H1 (cell line): Measurements from ENCODE around the gene GRXCR2. TPM values are rescaled to one million over a fixed set of nuclear protein-coding genes. Genes with fewer than 3 reads are reported as not detected.

ENCODE experiments used
- ASH2L ChIP-seq: fragments of 200-600, 300-600 bp; sonication (generic); IDR thresholded peaks from one replicate; pipeline ENCODE4 v1.7.1; 2017; ENCODE audit warnings: low read length
- BCL11A ChIP-seq, 2 experiments: IDR thresholded peaks; one replicate each; pipeline ENCODE4 v1.6.1; 2011; ENCODE audit warnings: low read depth in 2 of 2, low read length in 2 of 2, mild to moderate bottlenecking in 2 of 2
- EGR1 ChIP-seq: IDR thresholded peaks from 2 replicates; pipeline ENCODE4 v1.6.1; 2011; ENCODE audit warnings: low read depth, low read length, borderline replicate concordance
- KDM1A ChIP-seq: fragments of 200-600, 300-600 bp; sonication (generic); IDR thresholded peaks from 2 replicates; pipeline ENCODE4 v1.7.1; 2016; ENCODE audit warnings: mild to moderate bottlenecking, low read length, borderline replicate concordance
- KDM4A ChIP-seq: IDR thresholded peaks from one replicate; pipeline ENCODE4 v1.7.1; 2012; ENCODE audit warnings: low read depth, mild to moderate bottlenecking, moderate library complexity, low read length, inconsistent platforms; ENCODE audit not compliant: severe bottlenecking
- MAX ChIP-seq: IDR thresholded peaks from 2 replicates; pipeline ENCODE4 v1.6.1; 2012; ENCODE audit warnings: inconsistent platforms
- POLR2AphosphoS5 ChIP-seq: IDR thresholded peaks from 2 replicates; pipeline ENCODE4 v1.6.1; 2011; ENCODE audit warnings: low read depth, low read length
- RBBP5 ChIP-seq: IDR thresholded peaks from 2 replicates; pipeline ENCODE4 v1.7.1; 2012; ENCODE audit warnings: low read depth, mild to moderate bottlenecking, inconsistent platforms, low read length, moderate library complexity, borderline replicate concordance
- TAF1 ChIP-seq: IDR thresholded peaks from 2 replicates; pipeline ENCODE4 v1.6.1; 2011; ENCODE audit warnings: mild to moderate bottlenecking, low read depth, low read length
- TCF12 ChIP-seq: IDR thresholded peaks from 2 replicates; pipeline ENCODE4 v1.6.1; 2011; ENCODE audit warnings: low read depth, mild to moderate bottlenecking, low read length
- YY1 ChIP-seq: IDR thresholded peaks from 2 replicates; pipeline ENCODE4 v1.6.1; 2011; ENCODE audit warnings: low read depth, mild to moderate bottlenecking, low read length
- polyA plus RNA-seq, 7 experiments: library from polyadenylated mRNA; depleted of rRNA in 3 of 7; stranded (reverse) in 5 of 7; unstranded in 2 of 7; fragments of >200 nt in 5 of 7; fragments of 200-250 nt in 2 of 7; gene quantifications; 1 replicate in 5 of 7; 2 replicates in 1 of 7; 4 replicates in 1 of 7; pipeline versions ENCODE4 v1.2.1 to v1.2.3, GENCODE V29; 2011 to 2013; ENCODE audit warnings: missing spikeins in 2 of 7, mixed read lengths in 2 of 7
- total RNA-seq: library from RNA; stranded (reverse); fragmentation: NEBNext Ultra II Directional; extraction: Animal tissue kit (Norgen Biotek cat#: 25700); gene quantifications from 2 replicates; pipeline ENCODE4 v1.2.1, GENCODE V29; 2021
- TF ChIP-seq, protein P1 (sequence below): fragments of 300-600 bp; sonication (generic); IDR thresholded peaks from 2 replicates; pipeline ENCODE4 v1.7.1; 2012; ENCODE audit warnings: low read length, moderate library complexity, mild to moderate bottlenecking, inconsistent platforms; ENCODE audit not compliant: insufficient replicate concordance

Gene GRXCR2
- total and polyA plus RNA-seq, 2 of the 8 experiments (the other 6 are each of a cell fraction or from before 2014, with no cell fraction given), result not detected

DNA sequence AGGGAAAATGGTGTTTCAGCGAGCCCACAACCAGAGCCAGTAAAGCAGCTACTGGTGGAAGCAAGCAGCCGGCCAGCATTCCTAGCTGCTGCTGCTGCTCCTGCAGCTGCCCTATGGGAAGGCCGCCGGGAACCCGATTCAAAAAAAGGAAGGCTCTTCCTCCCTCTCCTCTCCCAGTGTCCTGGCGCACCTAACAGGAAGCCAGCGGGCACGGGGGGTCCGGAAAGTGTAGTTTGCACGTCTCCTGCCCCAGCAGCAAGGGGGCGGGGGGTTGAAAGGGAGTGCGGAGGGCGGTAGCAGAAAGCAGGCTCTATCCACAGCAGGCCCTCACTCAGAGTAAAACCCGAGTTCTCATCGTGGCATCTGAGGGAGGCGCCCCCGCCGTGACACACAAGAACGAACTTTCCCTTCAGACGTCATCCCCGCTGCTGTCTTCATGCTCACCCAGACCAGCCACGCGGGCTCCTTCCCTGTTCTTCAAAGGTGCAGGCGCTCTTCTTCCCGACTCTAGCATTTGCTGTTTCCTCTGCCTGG lies 16.5 kb downstream of the GRXCR2 start (continued):
- TF ChIP-seq, protein P1, sequence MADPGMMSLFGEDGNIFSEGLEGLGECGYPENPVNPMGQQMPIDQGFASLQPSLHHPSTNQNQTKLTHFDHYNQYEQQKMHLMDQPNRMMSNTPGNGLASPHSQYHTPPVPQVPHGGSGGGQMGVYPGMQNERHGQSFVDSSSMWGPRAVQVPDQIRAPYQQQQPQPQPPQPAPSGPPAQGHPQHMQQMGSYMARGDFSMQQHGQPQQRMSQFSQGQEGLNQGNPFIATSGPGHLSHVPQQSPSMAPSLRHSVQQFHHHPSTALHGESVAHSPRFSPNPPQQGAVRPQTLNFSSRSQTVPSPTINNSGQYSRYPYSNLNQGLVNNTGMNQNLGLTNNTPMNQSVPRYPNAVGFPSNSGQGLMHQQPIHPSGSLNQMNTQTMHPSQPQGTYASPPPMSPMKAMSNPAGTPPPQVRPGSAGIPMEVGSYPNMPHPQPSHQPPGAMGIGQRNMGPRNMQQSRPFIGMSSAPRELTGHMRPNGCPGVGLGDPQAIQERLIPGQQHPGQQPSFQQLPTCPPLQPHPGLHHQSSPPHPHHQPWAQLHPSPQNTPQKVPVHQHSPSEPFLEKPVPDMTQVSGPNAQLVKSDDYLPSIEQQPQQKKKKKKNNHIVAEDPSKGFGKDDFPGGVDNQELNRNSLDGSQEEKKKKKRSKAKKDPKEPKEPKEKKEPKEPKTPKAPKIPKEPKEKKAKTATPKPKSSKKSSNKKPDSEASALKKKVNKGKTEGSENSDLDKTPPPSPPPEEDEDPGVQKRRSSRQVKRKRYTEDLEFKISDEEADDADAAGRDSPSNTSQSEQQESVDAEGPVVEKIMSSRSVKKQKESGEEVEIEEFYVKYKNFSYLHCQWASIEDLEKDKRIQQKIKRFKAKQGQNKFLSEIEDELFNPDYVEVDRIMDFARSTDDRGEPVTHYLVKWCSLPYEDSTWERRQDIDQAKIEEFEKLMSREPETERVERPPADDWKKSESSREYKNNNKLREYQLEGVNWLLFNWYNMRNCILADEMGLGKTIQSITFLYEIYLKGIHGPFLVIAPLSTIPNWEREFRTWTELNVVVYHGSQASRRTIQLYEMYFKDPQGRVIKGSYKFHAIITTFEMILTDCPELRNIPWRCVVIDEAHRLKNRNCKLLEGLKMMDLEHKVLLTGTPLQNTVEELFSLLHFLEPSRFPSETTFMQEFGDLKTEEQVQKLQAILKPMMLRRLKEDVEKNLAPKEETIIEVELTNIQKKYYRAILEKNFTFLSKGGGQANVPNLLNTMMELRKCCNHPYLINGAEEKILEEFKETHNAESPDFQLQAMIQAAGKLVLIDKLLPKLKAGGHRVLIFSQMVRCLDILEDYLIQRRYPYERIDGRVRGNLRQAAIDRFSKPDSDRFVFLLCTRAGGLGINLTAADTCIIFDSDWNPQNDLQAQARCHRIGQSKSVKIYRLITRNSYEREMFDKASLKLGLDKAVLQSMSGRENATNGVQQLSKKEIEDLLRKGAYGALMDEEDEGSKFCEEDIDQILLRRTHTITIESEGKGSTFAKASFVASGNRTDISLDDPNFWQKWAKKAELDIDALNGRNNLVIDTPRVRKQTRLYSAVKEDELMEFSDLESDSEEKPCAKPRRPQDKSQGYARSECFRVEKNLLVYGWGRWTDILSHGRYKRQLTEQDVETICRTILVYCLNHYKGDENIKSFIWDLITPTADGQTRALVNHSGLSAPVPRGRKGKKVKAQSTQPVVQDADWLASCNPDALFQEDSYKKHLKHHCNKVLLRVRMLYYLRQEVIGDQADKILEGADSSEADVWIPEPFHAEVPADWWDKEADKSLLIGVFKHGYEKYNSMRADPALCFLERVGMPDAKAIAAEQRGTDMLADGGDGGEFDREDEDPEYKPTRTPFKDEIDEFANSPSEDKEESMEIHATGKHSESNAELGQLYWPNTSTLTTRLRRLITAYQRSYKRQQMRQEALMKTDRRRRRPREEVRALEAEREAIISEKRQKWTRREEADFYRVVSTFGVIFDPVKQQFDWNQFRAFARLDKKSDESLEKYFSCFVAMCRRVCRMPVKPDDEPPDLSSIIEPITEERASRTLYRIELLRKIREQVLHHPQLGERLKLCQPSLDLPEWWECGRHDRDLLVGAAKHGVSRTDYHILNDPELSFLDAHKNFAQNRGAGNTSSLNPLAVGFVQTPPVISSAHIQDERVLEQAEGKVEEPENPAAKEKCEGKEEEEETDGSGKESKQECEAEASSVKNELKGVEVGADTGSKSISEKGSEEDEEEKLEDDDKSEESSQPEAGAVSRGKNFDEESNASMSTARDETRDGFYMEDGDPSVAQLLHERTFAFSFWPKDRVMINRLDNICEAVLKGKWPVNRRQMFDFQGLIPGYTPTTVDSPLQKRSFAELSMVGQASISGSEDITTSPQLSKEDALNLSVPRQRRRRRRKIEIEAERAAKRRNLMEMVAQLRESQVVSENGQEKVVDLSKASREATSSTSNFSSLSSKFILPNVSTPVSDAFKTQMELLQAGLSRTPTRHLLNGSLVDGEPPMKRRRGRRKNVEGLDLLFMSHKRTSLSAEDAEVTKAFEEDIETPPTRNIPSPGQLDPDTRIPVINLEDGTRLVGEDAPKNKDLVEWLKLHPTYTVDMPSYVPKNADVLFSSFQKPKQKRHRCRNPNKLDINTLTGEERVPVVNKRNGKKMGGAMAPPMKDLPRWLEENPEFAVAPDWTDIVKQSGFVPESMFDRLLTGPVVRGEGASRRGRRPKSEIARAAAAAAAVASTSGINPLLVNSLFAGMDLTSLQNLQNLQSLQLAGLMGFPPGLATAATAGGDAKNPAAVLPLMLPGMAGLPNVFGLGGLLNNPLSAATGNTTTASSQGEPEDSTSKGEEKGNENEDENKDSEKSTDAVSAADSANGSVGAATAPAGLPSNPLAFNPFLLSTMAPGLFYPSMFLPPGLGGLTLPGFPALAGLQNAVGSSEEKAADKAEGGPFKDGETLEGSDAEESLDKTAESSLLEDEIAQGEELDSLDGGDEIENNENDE, result no peak
- TF ChIP-seq MAX, result peak; percentile 43; the same call in 1 of the 2 replicates
- peak; percentile 36 for TF ChIP-seq KDM4A
- TF ChIP-seq EGR1, result no peak
- no peak for TF ChIP-seq POLR2AphosphoS5
- peak; percentile 75 for TF ChIP-seq TAF1
- no peak for TF ChIP-seq BCL11A (IDR thresholded peaks at IDR 0.05; ENCODE audit: low read depth in 2 of 2, low read length in 2 of 2)
- peak; percentile 88 for TF ChIP-seq RBBP5
- no peak for TF ChIP-seq TCF12
- TF ChIP-seq ASH2L, result peak; percentile 70
- no peak for TF ChIP-seq KDM1A
- TF ChIP-seq YY1, result no peak
